ENCODE data around the gene MIS12.

Gene MIS12

DNA sequence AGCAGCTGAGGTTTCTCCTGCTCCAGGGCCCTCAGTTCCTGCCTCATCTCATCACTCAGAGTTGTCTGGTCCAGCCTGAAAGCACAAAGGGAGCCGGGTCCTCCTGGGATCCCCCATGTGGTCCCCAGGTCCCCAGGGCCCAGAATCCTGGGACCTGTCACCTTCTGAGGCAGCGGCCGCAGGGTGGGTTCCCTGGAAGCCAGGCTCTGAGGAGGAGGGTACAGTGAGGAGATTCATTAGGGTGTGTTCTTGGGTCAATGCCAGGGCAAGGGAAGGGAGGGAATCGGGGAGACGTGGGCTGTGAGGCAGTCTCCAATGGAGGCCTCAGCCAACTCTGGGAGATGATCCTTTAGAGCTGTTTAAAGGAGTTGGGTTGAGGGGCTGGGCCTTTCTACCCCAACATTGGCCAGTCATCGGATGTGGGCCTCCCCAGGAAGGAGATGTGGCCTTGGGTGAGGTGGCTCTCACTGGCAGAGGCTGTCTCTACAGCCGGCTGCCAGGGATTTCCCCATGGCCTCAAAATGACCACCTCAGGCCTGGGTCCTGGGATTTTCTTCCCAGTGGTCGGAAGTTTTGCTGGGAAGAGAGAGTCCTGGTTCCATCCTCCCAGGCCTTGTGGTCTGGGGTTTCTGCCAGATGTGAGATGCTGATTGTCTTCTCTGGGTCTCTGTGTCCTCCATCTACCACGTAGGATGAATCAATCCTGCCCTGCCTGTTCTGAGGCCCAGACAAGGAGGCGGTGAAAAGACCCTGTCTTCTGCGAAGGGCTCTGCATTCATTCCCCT, 50.7 kb downstream of the MIS12 start:
- DNase-seq = no peak

DNA sequence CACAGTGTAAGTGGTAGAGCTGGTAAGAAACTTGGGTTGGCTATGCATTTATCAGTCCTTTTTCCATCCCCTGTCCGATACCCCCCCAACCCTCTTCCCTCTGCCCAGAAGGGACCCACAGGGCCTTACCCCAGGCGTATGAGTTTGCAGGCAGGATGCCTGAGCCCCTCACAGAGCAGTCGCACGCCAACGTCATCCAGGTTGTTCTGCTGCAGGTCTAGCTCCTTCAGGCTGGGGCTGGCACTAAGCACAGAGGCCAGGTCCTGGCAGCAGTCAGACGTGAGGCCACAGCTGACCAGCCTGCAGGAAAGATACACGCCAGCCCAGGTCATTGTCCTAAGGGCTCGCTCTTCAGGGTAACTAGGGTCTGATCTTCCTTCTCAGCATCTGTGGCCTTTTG, 52.9 kb downstream of the MIS12 start:
- DNase-seq = no peak

DNA sequence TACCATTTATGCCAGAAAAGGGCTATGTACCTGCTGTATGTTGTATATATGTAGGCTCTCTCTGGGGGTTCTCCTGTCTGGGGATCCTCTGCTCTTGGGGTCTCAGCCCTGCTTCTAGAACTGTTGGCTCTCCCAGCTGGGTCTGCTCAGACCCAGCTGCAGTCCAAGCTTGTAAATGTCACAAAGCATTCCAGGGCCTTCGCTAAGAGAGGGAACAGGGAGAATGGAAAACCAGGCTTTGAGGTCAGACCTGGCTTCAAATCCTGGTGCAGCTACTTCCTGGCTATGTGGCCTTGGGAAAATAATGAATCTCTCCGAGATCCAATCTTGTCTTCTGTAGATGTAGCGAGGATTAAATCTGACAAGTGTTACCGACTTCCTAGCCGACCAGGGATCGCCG, 54.0 kb downstream of the MIS12 start:
- no peak for DNase-seq

All from hematopoietic multipotent progenitor cell treated with erythropoietin and hydrocortisone succinate and interleukin-3 and kit ligand, for 6 days (in vitro differentiated cells).